Measurements from ENCODE around the gene TBCC. TPM values are rescaled to one million over a fixed set of nuclear protein-coding genes. Genes with fewer than 3 reads are reported as not detected.

Gene TBCC
- total and polyA plus RNA-seq, 2 of the 13 experiments (the other 11 are each of a cell fraction or from before 2014, with no cell fraction given), result 14.8 to 36.1 TPM

DNA sequence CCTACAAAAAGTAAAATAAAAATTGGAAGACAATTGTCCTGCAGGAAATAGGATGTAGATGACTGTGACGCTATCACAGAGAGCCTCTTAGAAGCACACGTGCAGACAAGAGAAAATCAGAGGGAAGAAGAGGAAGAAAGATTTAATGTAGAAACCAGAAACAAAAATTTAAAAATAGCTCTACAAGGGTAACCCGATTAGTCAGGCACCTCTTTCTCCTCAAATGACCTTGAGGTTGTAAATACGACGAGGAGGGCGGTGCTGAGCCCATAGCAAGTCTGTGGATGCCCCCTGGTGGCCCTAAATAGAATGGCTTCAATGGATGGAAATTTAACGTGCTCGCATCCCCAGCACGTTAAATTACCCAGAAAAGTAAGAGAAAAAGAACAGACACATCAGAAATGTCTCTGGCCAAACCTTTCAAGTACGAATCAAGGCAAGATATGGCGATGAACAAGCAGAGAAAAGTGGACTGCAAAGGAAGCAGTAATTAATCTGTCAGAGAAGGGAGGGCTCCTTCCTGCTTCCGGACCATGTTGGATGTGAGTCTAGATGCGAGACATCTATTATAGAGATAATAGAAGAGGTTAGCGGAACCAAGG, 19.3 kb downstream of the TBCC start (continued):
- TF ChIP-seq ZNF230 (CRISPR knock-in tag; IDR thresholded peaks at IDR 0.05) (peak; percentile 34; the same call in 1 of the 2 replicates), ZBTB3 (CRISPR knock-in tag; IDR thresholded peaks at IDR 0.05; ENCODE audit: borderline replicate concordance, low read depth) (no peak), TBP (CRISPR knock-in tag; IDR thresholded peaks at IDR 0.05) (no peak), ZMYM4 (CRISPR knock-in tag; IDR thresholded peaks at IDR 0.05) (no peak), ZFP62 (CRISPR knock-in tag; IDR thresholded peaks at IDR 0.05) (no peak), RBM39 (IDR thresholded peaks at IDR 0.05; ENCODE audit: low read depth, low read length, poor library complexity, severe bottlenecking) (no peak), BCL6 (CRISPR knock-in tag; IDR thresholded peaks at IDR 0.05) (peak; percentile 27; the same call in 1 of the 2 replicates)
- TF ChIP-seq, protein P1, sequence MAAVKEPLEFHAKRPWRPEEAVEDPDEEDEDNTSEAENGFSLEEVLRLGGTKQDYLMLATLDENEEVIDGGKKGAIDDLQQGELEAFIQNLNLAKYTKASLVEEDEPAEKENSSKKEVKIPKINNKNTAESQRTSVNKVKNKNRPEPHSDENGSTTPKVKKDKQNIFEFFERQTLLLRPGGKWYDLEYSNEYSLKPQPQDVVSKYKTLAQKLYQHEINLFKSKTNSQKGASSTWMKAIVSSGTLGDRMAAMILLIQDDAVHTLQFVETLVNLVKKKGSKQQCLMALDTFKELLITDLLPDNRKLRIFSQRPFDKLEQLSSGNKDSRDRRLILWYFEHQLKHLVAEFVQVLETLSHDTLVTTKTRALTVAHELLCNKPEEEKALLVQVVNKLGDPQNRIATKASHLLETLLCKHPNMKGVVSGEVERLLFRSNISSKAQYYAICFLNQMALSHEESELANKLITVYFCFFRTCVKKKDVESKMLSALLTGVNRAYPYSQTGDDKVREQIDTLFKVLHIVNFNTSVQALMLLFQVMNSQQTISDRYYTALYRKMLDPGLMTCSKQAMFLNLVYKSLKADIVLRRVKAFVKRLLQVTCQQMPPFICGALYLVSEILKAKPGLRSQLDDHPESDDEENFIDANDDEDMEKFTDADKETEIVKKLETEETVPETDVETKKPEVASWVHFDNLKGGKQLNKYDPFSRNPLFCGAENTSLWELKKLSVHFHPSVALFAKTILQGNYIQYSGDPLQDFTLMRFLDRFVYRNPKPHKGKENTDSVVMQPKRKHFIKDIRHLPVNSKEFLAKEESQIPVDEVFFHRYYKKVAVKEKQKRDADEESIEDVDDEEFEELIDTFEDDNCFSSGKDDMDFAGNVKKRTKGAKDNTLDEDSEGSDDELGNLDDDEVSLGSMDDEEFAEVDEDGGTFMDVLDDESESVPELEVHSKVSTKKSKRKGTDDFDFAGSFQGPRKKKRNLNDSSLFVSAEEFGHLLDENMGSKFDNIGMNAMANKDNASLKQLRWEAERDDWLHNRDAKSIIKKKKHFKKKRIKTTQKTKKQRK (IDR thresholded peaks at IDR 0.05; ENCODE audit: low read length), result no peak

DNA sequence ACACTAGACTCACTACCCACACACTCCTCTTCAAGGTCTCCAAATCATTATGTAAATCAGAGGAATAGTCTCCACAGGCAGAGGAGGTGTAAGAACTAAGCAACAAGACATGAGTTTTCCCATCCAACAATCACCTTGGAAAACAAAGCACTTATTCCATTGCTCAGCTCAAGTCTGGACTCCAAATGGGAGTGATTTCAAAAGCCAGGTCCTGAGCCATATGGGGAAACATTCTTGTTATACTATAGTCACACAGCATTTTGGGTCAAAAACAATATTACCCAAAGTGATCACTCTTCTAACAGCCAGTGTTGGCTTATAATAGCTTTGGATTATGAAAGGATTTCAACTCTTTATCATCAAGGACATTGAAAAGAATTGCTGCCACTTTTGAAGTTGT, 19.9 kb downstream of the TBCC start:
- H4K20me1 ChIP-seq (ENCODE audit: insufficient read depth, low read length), result no peaks in the 10 kb centered on the region
- in situ Hi-C loops (cut with HindIII; ENCODE audit: extremely low pct_ligation_motif_present, low pct_unique_long_range_greater_than_20kb) (loop anchor here (5.0 kb wide), 1 partner anchor 64 kb away; no protein-coding TSS in a partner anchor), intact Hi-C loops (cut with micrococcal nuclease; ENCODE audit: unreplicated experiment) (loop anchor here (1.0 to 5.0 kb wide), 3 partner anchors 65 to 166 kb away; a partner anchor contains a TSS)
- POLR2A ChIA-PET, result interaction anchor here (0.9 to 2.4 kb wide), 4 partner anchors 20 to 154 kb away, joined by 4 to 14 read pairs (median 4); partner anchors contain the start of genes RPL7L1 and TBCC
- no peak overlapping the region for H3K27ac ChIP-seq (ENCODE audit: extremely low read length, insufficient read depth, low read length)
- CTCF ChIA-PET (ENCODE audit: low intra/inter-chr PET ratio, low total read pairs), result interaction anchor here (0.6 to 1.9 kb wide), 4 partner anchors 64 to 417 kb away, joined by 3 to 29 read pairs (median 8); no protein-coding TSS in a partner anchor
- peaks cover 20% of the 10 kb centered on the region for H3K4me1 ChIP-seq (ENCODE audit: insufficient read depth, low read length)
- H3K79me2 ChIP-seq (ENCODE audit: insufficient read depth, low read length), result no peaks in the 10 kb centered on the region
- H3K9ac ChIP-seq (ENCODE audit: insufficient read depth, low read depth, low read length), result no peak overlapping the region
- BruUV-seq (replicated peaks), result no TSS peak
- H3K36me3 ChIP-seq (replicated peaks in 1 of 2; ENCODE audit: control insufficient read depth in 1 of 2, insufficient read depth in 2 of 2, low read length in 2 of 2), result no peaks in the 10 kb centered on the region
- no peak overlapping the region for H3K4me3 ChIP-seq (replicated peaks in 1 of 3; ENCODE audit: insufficient read depth in 1 of 3, low read depth in 2 of 3, low read length in 3 of 3)
- no peak for ATAC-seq
- no peak for FAIRE-seq
- H3K9me3 ChIP-seq (ENCODE audit: low read length), result no peaks in the 10 kb centered on the region
- DNase-seq (ENCODE audit: low spot score), result no peak
- no peak overlapping the region for H3K4me2 ChIP-seq (ENCODE audit: low read depth, low read length)
- no peak overlapping the region for H2AFZ ChIP-seq (ENCODE audit: low read length)
- H3K27me3 ChIP-seq (ENCODE audit: control insufficient read depth in 1 of 2, insufficient read depth in 2 of 2, low read length in 2 of 2), result no peaks in the 10 kb centered on the region
- no peak for TF ChIP-seq ESRRA (CRISPR knock-in tag; IDR thresholded peaks at IDR 0.05; ENCODE audit: low read depth)
- no peak for TF ChIP-seq GATA4 (IDR thresholded peaks at IDR 0.05; ENCODE audit: borderline replicate concordance, low read depth)
- TF ChIP-seq, protein P2, sequence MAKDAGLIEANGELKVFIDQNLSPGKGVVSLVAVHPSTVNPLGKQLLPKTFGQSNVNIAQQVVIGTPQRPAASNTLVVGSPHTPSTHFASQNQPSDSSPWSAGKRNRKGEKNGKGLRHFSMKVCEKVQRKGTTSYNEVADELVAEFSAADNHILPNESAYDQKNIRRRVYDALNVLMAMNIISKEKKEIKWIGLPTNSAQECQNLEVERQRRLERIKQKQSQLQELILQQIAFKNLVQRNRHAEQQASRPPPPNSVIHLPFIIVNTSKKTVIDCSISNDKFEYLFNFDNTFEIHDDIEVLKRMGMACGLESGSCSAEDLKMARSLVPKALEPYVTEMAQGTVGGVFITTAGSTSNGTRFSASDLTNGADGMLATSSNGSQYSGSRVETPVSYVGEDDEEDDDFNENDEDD (CRISPR knock-in tag; IDR thresholded peaks at IDR 0.05; ENCODE audit: borderline replicate concordance), result no peak
- TF ChIP-seq CBX5 (CRISPR knock-in tag; IDR thresholded peaks at IDR 0.05; ENCODE audit: borderline replicate concordance), result no peak
- TF ChIP-seq, protein P3, sequence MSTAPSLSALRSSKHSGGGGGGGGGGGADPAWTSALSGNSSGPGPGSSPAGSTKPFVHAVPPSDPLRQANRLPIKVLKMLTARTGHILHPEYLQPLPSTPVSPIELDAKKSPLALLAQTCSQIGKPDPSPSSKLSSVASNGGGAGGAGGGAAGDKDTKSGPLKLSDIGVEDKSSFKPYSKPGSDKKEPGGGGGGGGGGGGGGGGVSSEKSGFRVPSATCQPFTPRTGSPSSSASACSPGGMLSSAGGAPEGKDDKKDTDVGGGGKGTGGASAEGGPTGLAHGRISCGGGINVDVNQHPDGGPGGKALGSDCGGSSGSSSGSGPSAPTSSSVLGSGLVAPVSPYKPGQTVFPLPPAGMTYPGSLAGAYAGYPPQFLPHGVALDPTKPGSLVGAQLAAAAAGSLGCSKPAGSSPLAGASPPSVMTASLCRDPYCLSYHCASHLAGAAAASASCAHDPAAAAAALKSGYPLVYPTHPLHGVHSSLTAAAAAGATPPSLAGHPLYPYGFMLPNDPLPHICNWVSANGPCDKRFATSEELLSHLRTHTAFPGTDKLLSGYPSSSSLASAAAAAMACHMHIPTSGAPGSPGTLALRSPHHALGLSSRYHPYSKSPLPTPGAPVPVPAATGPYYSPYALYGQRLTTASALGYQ (CRISPR knock-in tag; IDR thresholded peaks at IDR 0.05), result no peak
- TF ChIP-seq, protein P4, sequence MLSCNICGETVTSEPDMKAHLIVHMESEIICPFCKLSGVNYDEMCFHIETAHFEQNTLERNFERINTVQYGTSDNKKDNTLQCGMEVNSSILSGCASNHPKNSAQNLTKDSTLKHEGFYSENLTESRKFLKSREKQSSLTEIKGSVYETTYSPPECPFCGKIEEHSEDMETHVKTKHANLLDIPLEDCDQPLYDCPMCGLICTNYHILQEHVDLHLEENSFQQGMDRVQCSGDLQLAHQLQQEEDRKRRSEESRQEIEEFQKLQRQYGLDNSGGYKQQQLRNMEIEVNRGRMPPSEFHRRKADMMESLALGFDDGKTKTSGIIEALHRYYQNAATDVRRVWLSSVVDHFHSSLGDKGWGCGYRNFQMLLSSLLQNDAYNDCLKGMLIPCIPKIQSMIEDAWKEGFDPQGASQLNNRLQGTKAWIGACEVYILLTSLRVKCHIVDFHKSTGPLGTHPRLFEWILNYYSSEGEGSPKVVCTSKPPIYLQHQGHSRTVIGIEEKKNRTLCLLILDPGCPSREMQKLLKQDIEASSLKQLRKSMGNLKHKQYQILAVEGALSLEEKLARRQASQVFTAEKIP (CRISPR knock-in tag; IDR thresholded peaks at IDR 0.05; ENCODE audit: borderline replicate concordance), result no peak
- no peak for TF ChIP-seq ZNF136 (CRISPR knock-in tag; IDR thresholded peaks at IDR 0.05; ENCODE audit: low read depth)
